Esophagus muscularis mucosa (tissue), 4 donors: Measurements from ENCODE around the gene JAKMIP1. TPM values are rescaled to one million over a fixed set of nuclear protein-coding genes. Genes with fewer than 3 reads are reported as not detected.

Experiments used
- DNase-seq: peaks from one replicate; pipeline ENCODE4 v3.0.0-alpha.2; 2017; ENCODE audit errors: extremely low spot score
- H3K27ac ChIP-seq, 4 donors: fragments of 200-600 bp; sonication (generic); replicated peaks in 1 of 4; 1 replicate in 3 of 4; 2 replicates in 1 of 4; pipeline ENCODE4 v1.5.1; 2016 to 2019; ENCODE audit warnings: mild to moderate bottlenecking in 1 of 4
- H3K27me3 ChIP-seq, 4 donors: fragments of 200-600 bp; sonication (generic); one replicate each; pipeline versions ENCODE4 v1.5.1 to v1.6.0; 2016 to 2019
- H3K36me3 ChIP-seq, 4 donors: fragments of 200-600 bp; sonication (generic); one replicate each; pipeline ENCODE4 v1.5.1; 2016 to 2019
- H3K4me1 ChIP-seq, 4 donors: fragments of 200-600 bp; sonication (generic); one replicate each; pipeline ENCODE4 v1.5.1; 2016 to 2019
- H3K4me3 ChIP-seq, 4 donors: fragments of 200-600 bp; sonication (generic); 1 replicate in 2 of 4; 2 replicates in 2 of 4; pipeline ENCODE4 v1.5.1; 2016 to 2019; ENCODE audit warnings: mild to moderate bottlenecking in 4 of 4, moderate library complexity in 1 of 4
- H3K9me3 ChIP-seq, 4 donors: fragments of 200-600 bp; sonication (generic); 1 replicate in 3 of 4; 2 replicates in 1 of 4; pipeline ENCODE4 v1.5.1; 2016 to 2019
- EP300 ChIP-seq: sonication (generic); formaldehyde crosslinking; IDR thresholded peaks from one replicate; pipeline ENCODE4 v1.6.1; 2017; ENCODE audit warnings: antibody characterized with exemption
- POLR2A ChIP-seq: fragments of 450-650 bp; IDR thresholded peaks from one replicate; pipeline ENCODE4 v1.6.1; 2017; ENCODE audit warnings: antibody characterized with exemption, moderate library complexity, mild to moderate bottlenecking, low read depth
- POLR2AphosphoS5 ChIP-seq, 2 donors: sonication (generic); formaldehyde crosslinking; IDR thresholded peaks; one replicate each; pipeline ENCODE4 v1.6.1; 2017; ENCODE audit warnings: antibody characterized with exemption in 2 of 2
- WGBS: methylation state at CpG from one replicate; pipeline ENCODE4 v1.1.5; 2018; 5-methylcytosine and 5-hydroxymethylcytosine counted together
- intact Hi-C: fragments of 100-400 bp; cut with DNase I; formaldehyde crosslinking; loops from one replicate; pipeline ENCODE4 v1.15.1; 2023
- total RNA-seq, 4 donors: library from RNA; depleted of rRNA; stranded (reverse); fragments of >200 nt; gene quantifications; one replicate each; pipeline versions ENCODE4 v1.1.0 to v1.2.1, GENCODE V29; 2016
- TF ChIP-seq, protein P1 (sequence below), 3 experiments: fragments of 200-600 bp in 2 of 3; fragments of 450-650 bp in 1 of 3; sonication (generic) in 2 of 3; IDR thresholded peaks; one replicate each; pipeline ENCODE4 v1.5.1; 2017 to 2019; ENCODE audit warnings: antibody characterized with exemption in 3 of 3, mild to moderate bottlenecking in 2 of 3, moderate library complexity in 1 of 3

Gene JAKMIP1
- total RNA-seq, 4 donors from 2014 or later = 0.57 to 2.8 (median 0.91) TPM

- Histone ChIP-seq H3K4me3 (no peak overlapping the region), H3K27ac (no peak overlapping the region), H3K36me3 (no peaks in the 10 kb centered on the region), H3K9me3 (peaks cover 0 to 41% (median 23%) of the 10 kb centered on the region in 4 donors), H3K27me3 (peaks cover 0 to 27% (median 0%) of the 10 kb centered on the region in 4 donors), H3K4me1 (no peaks in the 10 kb centered on the region)
- TF ChIP-seq, protein P1, sequence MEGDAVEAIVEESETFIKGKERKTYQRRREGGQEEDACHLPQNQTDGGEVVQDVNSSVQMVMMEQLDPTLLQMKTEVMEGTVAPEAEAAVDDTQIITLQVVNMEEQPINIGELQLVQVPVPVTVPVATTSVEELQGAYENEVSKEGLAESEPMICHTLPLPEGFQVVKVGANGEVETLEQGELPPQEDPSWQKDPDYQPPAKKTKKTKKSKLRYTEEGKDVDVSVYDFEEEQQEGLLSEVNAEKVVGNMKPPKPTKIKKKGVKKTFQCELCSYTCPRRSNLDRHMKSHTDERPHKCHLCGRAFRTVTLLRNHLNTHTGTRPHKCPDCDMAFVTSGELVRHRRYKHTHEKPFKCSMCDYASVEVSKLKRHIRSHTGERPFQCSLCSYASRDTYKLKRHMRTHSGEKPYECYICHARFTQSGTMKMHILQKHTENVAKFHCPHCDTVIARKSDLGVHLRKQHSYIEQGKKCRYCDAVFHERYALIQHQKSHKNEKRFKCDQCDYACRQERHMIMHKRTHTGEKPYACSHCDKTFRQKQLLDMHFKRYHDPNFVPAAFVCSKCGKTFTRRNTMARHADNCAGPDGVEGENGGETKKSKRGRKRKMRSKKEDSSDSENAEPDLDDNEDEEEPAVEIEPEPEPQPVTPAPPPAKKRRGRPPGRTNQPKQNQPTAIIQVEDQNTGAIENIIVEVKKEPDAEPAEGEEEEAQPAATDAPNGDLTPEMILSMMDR (IDR thresholded peaks at IDR 0.05) = no peak
- TF ChIP-seq EP300 = no peak
- TF ChIP-seq POLR2A = no peak
- TF ChIP-seq POLR2AphosphoS5 (IDR thresholded peaks at IDR 0.05) = no peak
- intact Hi-C loops = no loop called here
- WGBS = 75% methylated on average over 10 of the region's 12 CpGs
- no peak for DNase-seq
Measured at GRCh38 chr4:6182376-6183280, 17.7 kb downstream of the JAKMIP1 start.

- H3K36me3 ChIP-seq = no peaks in the 10 kb centered on the region
- DNase-seq = no peak
- peaks cover 0 to 32% (median 0%) of the 10 kb centered on the region in 4 donors for H3K27me3 ChIP-seq
- intact Hi-C loops = no loop called here
- H3K9me3 ChIP-seq = peaks cover 0 to 25% (median 11%) of the 10 kb centered on the region in 4 donors
- no peak overlapping the region for H3K27ac ChIP-seq
- no peak overlapping the region for H3K4me3 ChIP-seq
- TF ChIP-seq, protein P1 (IDR thresholded peaks at IDR 0.05) = no peak
- no peak for TF ChIP-seq POLR2AphosphoS5 (IDR thresholded peaks at IDR 0.05)
- no peak for TF ChIP-seq EP300
- no peak for TF ChIP-seq POLR2A
- WGBS = 66% methylated on average over 7 of the region's 7 CpGs
- H3K4me1 ChIP-seq = no peaks in the 10 kb centered on the region
Measured at GRCh38 chr4:6180841-6181631, 19.3 kb downstream of the JAKMIP1 start.

DNA sequence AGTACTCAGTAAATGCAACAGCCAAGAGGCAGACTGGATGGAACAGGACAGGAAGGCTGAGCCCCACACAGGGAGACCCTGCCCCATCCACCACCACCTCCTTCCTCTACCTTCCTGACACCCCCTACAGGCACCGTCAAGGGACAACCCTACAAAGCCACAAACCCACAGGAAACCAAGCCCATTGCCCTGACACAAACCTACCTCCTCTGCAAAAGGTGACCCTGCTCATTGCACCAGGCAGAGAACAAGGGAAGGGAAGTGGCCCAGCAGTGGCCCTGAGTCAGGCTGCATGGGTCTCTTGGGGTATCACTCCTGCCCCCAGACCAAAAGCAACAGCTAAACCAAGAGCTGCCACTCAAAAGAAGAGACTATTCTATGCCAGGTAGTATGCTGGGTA is 21.0 kb downstream of the JAKMIP1 start:
- intact Hi-C loops = no loop called here
- no peak overlapping the region for H3K4me3 ChIP-seq
- TF ChIP-seq EP300 (no peak), POLR2A (no peak), POLR2AphosphoS5 (IDR thresholded peaks at IDR 0.05) (no peak)
- TF ChIP-seq, protein P1 (IDR thresholded peaks at IDR 0.05) = no peak
- no peak overlapping the region for H3K27ac ChIP-seq
- DNase-seq = no peak
- H3K4me1 ChIP-seq = no peaks in the 10 kb centered on the region
- peaks cover 0 to 23% (median 10%) of the 10 kb centered on the region in 4 donors for H3K9me3 ChIP-seq
- peaks cover 0 to 32% (median 0%) of the 10 kb centered on the region in 4 donors for H3K27me3 ChIP-seq
- H3K36me3 ChIP-seq = no peaks in the 10 kb centered on the region
- WGBS = 88% methylated on average over 1 of the region's 1 CpG

- Histone ChIP-seq H3K27ac (no peak overlapping the region), H3K4me3 (no peak overlapping the region), H3K4me1 (no peaks in the 10 kb centered on the region), H3K36me3 (no peaks in the 10 kb centered on the region), H3K27me3 (peaks cover 0 to 32% (median 0%) of the 10 kb centered on the region in 4 donors), H3K9me3 (peaks cover 0 to 23% (median 10%) of the 10 kb centered on the region in 4 donors)
- no peak for DNase-seq
- intact Hi-C loops = no loop called here
- TF ChIP-seq, protein P1 (IDR thresholded peaks at IDR 0.05) = no peak
- TF ChIP-seq EP300 (no peak), POLR2A (no peak), POLR2AphosphoS5 (IDR thresholded peaks at IDR 0.05) (no peak)
- WGBS = 50% methylated on average over 4 of the region's 4 CpGs
Measured at GRCh38 chr4:6178757-6179156, 21.6 kb downstream of the JAKMIP1 start.
